GM18870 (cell line): Measurements from ENCODE around the gene GBGT1.

Experiments used
- ATAC-seq: cut with Tn5 transposase; IDR thresholded peaks from one replicate; pipeline ENCODE4 v1.9.1; 2021; ENCODE audit warnings: moderate library complexity; ENCODE audit not compliant: unreplicated experiment

GBGT1 gene

GRCh38 chr9:133117271-133118178 is 46.2 kb downstream of the GBGT1 start:
- ATAC-seq: no peak

- no peak for ATAC-seq
These were observed 47.1 kb downstream of the GBGT1 start for GRCh38 chr9:133116346-133117231.

- ATAC-seq: peak; percentile 66
These were observed 47.9 kb downstream of the GBGT1 start for GRCh38 chr9:133115604-133116345.

GRCh38 chr9:133114886-133115603 is 48.7 kb downstream of the GBGT1 start:
- no peak for ATAC-seq

- no peak for ATAC-seq
These were observed 49.5 kb downstream of the GBGT1 start for GRCh38 chr9:133113949-133114885.

- no peak for ATAC-seq
These were observed 50.4 kb downstream of the GBGT1 start for GRCh38 chr9:133113163-133113948.

- no peak for ATAC-seq
These were observed 51.1 kb downstream of the GBGT1 start for GRCh38 chr9:133112663-133113026.

- ATAC-seq: no peak
These were observed 51.7 kb downstream of the GBGT1 start for GRCh38 chr9:133111808-133112662.

- no peak for ATAC-seq
These were observed 53.6 kb downstream of the GBGT1 start for GRCh38 chr9:133109931-133110650.

GRCh38 chr9:133108794-133109641 is 54.7 kb downstream of the GBGT1 start:
- no peak for ATAC-seq

GRCh38 chr9:133107961-133108793 is 55.5 kb downstream of the GBGT1 start:
- ATAC-seq: no peak

- ATAC-seq: no peak
These were observed 56.4 kb downstream of the GBGT1 start for GRCh38 chr9:133107245-133107722.

GRCh38 chr9:133106511-133107244 is 57.0 kb downstream of the GBGT1 start:
- ATAC-seq: no peak

GRCh38 chr9:133105461-133105770 is 58.3 kb downstream of the GBGT1 start:
- ATAC-seq: no peak
